Measurements from ENCODE around the gene GDF10. TPM values are rescaled to one million over a fixed set of nuclear protein-coding genes. Genes with fewer than 3 reads are reported as not detected.

The GDF10 gene
- total and polyA plus RNA-seq, 2 of the 8 experiments (the other 6 are each of a cell fraction or from before 2014, with no cell fraction given) = 0.19 to 0.32 TPM

DNA sequence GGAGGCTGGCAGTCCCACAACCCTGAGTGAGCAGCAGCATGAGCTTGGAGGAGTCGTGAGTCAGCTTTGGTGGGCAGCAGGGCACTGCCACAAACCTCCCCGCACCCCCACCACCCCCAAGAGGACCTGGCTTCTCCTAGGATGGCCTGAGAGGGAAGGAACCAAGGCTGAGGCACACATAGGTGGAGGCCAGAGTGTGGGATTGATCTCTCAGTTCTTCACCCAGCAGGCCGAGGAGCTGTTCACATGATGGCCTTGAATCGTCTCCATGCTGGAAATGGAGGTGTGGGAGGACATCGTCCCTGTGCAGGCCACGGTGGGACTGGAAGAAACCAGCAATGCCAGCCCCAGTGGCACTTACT, 17.4 kb upstream of the GDF10 start (continued):
- TF ChIP-seq, protein P1, sequence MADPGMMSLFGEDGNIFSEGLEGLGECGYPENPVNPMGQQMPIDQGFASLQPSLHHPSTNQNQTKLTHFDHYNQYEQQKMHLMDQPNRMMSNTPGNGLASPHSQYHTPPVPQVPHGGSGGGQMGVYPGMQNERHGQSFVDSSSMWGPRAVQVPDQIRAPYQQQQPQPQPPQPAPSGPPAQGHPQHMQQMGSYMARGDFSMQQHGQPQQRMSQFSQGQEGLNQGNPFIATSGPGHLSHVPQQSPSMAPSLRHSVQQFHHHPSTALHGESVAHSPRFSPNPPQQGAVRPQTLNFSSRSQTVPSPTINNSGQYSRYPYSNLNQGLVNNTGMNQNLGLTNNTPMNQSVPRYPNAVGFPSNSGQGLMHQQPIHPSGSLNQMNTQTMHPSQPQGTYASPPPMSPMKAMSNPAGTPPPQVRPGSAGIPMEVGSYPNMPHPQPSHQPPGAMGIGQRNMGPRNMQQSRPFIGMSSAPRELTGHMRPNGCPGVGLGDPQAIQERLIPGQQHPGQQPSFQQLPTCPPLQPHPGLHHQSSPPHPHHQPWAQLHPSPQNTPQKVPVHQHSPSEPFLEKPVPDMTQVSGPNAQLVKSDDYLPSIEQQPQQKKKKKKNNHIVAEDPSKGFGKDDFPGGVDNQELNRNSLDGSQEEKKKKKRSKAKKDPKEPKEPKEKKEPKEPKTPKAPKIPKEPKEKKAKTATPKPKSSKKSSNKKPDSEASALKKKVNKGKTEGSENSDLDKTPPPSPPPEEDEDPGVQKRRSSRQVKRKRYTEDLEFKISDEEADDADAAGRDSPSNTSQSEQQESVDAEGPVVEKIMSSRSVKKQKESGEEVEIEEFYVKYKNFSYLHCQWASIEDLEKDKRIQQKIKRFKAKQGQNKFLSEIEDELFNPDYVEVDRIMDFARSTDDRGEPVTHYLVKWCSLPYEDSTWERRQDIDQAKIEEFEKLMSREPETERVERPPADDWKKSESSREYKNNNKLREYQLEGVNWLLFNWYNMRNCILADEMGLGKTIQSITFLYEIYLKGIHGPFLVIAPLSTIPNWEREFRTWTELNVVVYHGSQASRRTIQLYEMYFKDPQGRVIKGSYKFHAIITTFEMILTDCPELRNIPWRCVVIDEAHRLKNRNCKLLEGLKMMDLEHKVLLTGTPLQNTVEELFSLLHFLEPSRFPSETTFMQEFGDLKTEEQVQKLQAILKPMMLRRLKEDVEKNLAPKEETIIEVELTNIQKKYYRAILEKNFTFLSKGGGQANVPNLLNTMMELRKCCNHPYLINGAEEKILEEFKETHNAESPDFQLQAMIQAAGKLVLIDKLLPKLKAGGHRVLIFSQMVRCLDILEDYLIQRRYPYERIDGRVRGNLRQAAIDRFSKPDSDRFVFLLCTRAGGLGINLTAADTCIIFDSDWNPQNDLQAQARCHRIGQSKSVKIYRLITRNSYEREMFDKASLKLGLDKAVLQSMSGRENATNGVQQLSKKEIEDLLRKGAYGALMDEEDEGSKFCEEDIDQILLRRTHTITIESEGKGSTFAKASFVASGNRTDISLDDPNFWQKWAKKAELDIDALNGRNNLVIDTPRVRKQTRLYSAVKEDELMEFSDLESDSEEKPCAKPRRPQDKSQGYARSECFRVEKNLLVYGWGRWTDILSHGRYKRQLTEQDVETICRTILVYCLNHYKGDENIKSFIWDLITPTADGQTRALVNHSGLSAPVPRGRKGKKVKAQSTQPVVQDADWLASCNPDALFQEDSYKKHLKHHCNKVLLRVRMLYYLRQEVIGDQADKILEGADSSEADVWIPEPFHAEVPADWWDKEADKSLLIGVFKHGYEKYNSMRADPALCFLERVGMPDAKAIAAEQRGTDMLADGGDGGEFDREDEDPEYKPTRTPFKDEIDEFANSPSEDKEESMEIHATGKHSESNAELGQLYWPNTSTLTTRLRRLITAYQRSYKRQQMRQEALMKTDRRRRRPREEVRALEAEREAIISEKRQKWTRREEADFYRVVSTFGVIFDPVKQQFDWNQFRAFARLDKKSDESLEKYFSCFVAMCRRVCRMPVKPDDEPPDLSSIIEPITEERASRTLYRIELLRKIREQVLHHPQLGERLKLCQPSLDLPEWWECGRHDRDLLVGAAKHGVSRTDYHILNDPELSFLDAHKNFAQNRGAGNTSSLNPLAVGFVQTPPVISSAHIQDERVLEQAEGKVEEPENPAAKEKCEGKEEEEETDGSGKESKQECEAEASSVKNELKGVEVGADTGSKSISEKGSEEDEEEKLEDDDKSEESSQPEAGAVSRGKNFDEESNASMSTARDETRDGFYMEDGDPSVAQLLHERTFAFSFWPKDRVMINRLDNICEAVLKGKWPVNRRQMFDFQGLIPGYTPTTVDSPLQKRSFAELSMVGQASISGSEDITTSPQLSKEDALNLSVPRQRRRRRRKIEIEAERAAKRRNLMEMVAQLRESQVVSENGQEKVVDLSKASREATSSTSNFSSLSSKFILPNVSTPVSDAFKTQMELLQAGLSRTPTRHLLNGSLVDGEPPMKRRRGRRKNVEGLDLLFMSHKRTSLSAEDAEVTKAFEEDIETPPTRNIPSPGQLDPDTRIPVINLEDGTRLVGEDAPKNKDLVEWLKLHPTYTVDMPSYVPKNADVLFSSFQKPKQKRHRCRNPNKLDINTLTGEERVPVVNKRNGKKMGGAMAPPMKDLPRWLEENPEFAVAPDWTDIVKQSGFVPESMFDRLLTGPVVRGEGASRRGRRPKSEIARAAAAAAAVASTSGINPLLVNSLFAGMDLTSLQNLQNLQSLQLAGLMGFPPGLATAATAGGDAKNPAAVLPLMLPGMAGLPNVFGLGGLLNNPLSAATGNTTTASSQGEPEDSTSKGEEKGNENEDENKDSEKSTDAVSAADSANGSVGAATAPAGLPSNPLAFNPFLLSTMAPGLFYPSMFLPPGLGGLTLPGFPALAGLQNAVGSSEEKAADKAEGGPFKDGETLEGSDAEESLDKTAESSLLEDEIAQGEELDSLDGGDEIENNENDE (IDR thresholded peaks at IDR 0.05; ENCODE audit: insufficient replicate concordance, low read length) = no peak
